A673 (cell line): Measurements from ENCODE around the gene AGPAT2.

Experiments
- EZH2 ChIP-seq: fragments of 200-600 bp; sonication (generic); IDR thresholded peaks from 2 replicates; pipeline ENCODE4 v1.6.1; 2017; ENCODE audit warnings: borderline replicate concordance, low read depth, mild to moderate bottlenecking, mixed read lengths, antibody characterized with exemption, low read length; ENCODE audit not compliant: poor library complexity, severe bottlenecking
- TF ChIP-seq, protein P1 (sequence below): fragments of 300-800, 200-600 bp; sonication (generic); conservative IDR thresholded peaks from 2 replicates; pipeline ENCODE4 v1.5.1; 2017; ENCODE audit warnings: low read depth, mild to moderate bottlenecking, antibody characterized with exemption, low read length, moderate library complexity, mixed read lengths

DNA sequence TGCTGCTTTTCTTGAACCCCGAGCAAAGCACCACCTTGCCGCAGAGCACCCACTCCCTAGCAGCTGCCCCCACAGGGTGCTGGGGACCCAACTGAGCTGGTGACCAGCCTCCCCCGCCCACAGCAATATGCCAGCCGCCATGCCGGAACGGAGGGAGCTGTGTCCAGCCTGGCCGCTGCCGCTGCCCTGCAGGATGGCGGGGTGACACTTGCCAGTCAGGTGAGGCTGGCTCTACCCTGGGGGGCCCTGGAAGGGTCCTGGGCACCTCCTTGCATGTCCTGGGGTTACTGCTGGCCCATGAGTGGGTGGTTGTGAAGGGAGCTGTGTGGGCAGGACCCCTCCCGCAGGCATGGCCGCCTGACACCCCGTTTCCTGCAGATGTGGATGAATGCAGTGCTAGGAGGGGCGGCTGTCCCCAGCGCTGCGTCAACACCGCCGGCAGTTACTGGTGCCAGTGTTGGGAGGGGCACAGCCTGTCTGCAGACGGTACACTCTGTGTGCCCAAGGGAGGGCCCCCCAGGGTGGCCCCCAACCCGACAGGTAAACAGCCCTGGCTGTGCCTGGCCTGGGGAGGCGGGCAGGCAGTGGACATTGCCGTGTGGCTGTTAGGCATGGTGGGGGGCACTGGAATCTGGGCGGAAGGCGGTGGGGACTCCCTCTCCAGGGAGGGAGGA, 17.3 kb downstream of the AGPAT2 start:
- TF ChIP-seq, protein P1, sequence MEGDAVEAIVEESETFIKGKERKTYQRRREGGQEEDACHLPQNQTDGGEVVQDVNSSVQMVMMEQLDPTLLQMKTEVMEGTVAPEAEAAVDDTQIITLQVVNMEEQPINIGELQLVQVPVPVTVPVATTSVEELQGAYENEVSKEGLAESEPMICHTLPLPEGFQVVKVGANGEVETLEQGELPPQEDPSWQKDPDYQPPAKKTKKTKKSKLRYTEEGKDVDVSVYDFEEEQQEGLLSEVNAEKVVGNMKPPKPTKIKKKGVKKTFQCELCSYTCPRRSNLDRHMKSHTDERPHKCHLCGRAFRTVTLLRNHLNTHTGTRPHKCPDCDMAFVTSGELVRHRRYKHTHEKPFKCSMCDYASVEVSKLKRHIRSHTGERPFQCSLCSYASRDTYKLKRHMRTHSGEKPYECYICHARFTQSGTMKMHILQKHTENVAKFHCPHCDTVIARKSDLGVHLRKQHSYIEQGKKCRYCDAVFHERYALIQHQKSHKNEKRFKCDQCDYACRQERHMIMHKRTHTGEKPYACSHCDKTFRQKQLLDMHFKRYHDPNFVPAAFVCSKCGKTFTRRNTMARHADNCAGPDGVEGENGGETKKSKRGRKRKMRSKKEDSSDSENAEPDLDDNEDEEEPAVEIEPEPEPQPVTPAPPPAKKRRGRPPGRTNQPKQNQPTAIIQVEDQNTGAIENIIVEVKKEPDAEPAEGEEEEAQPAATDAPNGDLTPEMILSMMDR: no peak
- TF ChIP-seq EZH2: no peak
